Activated naive CD4-positive, alpha-beta T cell treated with anti-CD3 and anti-CD28 coated beads, Interleukin-2, amount 50 U/mL, for 72 hours (primary cell): ENCODE results near the gene GPRASP3. TPM values are rescaled to one million over a fixed set of nuclear protein-coding genes. Genes with fewer than 3 reads are reported as not detected.
A peak's percentile ranks its signal among the peaks of the same experiment; 100 is the strongest.

ENCODE experiments used
- ATAC-seq, 2 donors: fragments of 150-1000 bp; cut with Tn5 transposase; 2 replicates each; pipeline ENCODE4 v1.10.0; 2021; ENCODE audit warnings: mild to moderate bottlenecking in 2 of 2, moderate library complexity in 2 of 2
- DNase-seq, 2 donors: peaks; one replicate each; pipeline ENCODE4 v3.0.0; 2021 to 2022; ENCODE audit warnings: low spot score in 2 of 2
- H3K27ac Mint-ChIP-seq, 2 donors: one replicate each; pipeline ENCODE4 v1.8.0; 2022; ENCODE audit warnings: mild to moderate bottlenecking in 2 of 2, mixed read lengths in 2 of 2
- H3K36me3 Mint-ChIP-seq, 2 donors: one replicate each; pipeline ENCODE4 v1.8.0; 2022; ENCODE audit warnings: mixed read lengths in 2 of 2
- H3K9me3 Mint-ChIP-seq, 2 donors: one replicate each; pipeline ENCODE4 v1.8.0; 2022; ENCODE audit warnings: mixed read lengths in 2 of 2
- total RNA-seq, 2 donors: library from RNA; stranded (reverse); gene quantifications; one replicate each; pipeline ENCODE4 v1.2.3, GENCODE V29; 2022

GPRASP3 gene
- total RNA-seq, 2 donors from 2014 or later = 1.6 to 3.1 TPM

DNA sequence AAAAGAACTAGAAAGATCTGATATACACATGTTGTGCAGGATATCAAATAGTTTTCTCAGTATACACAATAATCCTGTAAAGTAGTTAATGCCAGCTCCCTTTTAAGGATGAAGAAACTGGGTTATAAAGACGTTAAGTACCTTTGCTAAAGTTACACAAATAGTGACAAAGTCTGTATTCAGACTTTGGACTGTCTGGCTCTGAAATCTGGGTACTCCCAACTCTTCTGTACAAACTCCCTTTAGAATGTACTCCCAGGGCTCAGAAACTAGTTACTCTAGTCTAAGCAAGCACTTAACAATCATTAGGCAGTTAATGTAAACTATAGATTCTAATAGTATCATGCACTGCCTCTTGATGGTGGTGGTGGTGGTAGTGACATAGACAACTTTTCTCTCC, 7.2 kb downstream of the GPRASP3 start:
- ATAC-seq (no peak), DNase-seq (no peak)
- H3K36me3 Mint-ChIP-seq = peaks cover 0 to 5% of the 10 kb centered on the region in 2 donors
- H3K9me3 Mint-ChIP-seq = no peaks in the 10 kb centered on the region
- H3K27ac Mint-ChIP-seq = no peak overlapping the region

DNA sequence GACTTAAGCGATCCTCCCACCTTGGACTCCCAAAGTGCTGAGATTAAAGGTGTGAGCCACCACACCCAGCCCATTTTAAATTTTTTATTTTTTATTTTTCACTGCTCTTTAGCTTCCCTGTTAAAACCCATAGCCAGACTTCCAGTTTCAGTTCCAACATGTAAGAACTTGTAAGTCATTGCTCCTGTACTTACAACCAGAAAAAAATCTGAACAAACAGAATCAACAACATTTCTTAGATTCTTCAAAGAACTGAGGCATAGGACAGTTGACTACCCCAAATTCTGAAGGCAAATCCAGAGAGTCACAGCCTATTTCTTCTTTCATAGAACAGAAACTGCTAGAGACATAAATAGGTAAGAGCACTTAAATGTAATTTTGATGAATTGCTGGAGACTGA, 8.1 kb downstream of the GPRASP3 start:
- H3K9me3 Mint-ChIP-seq = no peaks in the 10 kb centered on the region
- DNase-seq (no peak), ATAC-seq (no peak)
- no peak overlapping the region for H3K27ac Mint-ChIP-seq
- peaks cover 0 to 5% of the 10 kb centered on the region in 2 donors for H3K36me3 Mint-ChIP-seq

DNA sequence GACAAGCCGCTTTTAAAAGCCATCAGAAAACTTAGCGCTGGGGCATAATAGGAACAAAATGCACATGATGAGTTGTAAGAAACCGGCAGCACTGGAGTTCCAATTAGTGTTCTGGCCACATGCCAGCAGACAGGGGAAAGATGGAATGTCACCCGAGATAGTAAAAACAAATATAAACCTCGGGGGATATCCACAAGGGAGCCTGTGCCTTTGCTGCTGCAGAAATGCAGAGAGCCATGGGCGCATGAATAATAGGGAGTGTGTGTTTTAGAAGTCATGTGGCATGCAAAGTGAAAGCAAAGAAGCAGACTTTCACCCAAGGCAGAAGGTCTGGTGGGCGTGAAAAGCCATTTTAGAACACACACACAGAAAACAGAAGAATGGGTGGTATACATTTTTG, 19.1 kb downstream of the GPRASP3 start:
- ATAC-seq (no peak), DNase-seq (no peak)
- H3K36me3 Mint-ChIP-seq = no peaks in the 10 kb centered on the region
- H3K27ac Mint-ChIP-seq = no peak overlapping the region
- no peaks in the 10 kb centered on the region for H3K9me3 Mint-ChIP-seq

DNA sequence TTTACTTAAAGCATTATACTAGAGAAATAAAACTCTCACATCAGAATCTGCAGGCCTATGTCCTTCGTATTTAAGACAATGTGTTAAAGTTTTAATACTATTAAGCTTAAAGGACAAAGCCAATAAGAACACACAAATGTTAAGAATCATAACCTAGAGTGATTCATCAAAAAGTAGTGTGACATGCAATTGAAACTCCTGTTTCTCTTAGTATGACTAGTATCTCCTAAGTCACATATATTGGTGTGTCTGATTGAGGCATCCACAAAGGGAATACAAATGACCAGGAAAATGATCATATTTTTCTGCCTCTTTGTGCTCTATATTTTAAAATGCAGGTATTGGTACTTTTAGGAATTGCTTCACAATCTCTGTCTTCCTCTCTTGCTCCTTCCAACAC, 23.8 kb downstream of the GPRASP3 start:
- DNase-seq = no peak
- no peaks in the 10 kb centered on the region for H3K36me3 Mint-ChIP-seq
- no peaks in the 10 kb centered on the region for H3K9me3 Mint-ChIP-seq
- no peak overlapping the region for H3K27ac Mint-ChIP-seq
- ATAC-seq = peak; percentile 67 to 90

DNA sequence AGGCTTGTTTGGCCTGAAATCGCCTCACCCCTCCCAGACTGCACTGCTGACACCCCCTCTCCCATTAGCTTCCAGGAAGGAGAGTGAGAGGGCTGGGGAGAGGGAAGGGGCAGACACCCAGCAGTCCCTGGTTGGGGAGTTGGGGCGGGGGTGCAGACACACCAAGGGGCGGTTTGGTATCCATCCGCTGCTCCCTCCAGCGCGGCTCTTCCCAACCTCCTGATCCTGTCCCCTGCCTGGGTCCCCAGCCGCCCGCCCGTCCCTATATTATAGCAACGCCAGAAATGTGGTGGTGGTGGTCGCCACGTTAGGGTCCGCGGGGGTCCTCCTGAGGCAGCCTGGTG, 24.9 kb downstream of the GPRASP3 start:
- no peak overlapping the region for H3K27ac Mint-ChIP-seq
- DNase-seq = no peak
- no peak for ATAC-seq
- H3K9me3 Mint-ChIP-seq = no peaks in the 10 kb centered on the region
- H3K36me3 Mint-ChIP-seq = no peaks in the 10 kb centered on the region

DNA sequence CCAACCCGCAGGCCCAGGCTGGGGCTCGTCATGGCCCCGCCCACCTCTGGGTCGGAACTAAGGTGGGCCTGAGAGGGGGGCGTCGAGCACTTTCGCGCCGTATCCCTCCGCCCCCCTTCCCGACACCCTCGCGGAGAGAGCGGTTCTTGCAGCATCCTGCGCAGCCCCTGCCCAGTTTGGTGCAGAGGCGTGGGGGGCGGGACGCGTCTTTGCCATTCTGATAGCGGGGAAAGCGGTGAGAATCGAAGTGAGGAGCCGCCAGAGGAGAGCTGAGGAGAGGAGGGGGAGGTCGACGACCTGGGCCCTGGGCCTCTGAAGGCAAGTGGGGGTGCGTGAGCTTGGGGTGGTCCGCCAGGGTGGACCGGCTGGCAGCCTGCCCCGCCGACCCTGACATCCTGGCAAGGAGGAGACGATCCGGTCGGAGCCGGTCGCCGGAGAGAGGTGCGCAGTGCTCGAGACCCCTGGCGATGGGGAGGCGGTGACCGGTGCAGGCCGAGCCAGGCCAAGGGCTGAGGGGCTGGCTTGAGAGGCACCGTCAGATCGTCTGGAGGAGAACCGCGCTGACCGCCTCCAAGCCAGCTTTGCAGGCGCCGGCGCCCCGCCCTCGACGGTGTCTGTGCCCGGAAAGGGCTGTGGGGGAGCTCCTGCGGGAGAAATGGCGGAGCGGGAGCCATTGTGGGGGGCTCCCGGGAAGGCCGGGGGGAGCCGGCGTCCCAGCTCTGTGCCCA, 25.5 kb downstream of the GPRASP3 start:
- ATAC-seq (peak; percentile 41 to 47), DNase-seq (peak in 1 of 2 donors; percentile 4)
- Mint-ChIP-seq H3K36me3 (no peaks in the 10 kb centered on the region), H3K27ac (no peak overlapping the region), H3K9me3 (no peaks in the 10 kb centered on the region)

DNA sequence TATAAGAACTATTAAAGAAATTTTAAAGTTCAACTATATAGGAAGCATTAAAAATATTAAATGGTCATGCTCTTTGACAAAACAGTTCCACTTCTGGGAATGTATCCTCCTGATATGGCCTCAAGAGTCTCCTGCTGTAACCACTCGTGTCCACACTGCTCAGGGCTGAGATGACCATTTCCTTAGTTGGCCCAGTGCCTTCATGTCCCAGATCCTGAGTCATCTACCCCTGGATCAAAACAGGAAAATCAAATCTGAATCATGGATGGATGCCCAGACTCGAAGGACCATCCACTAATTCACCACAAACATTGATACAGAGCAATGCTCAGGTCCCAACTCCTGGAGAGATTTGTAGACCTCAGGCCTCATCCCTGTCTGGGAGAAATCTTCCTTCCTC, 44.7 kb downstream of the GPRASP3 start:
- no peak overlapping the region for H3K27ac Mint-ChIP-seq
- no peak for ATAC-seq
- no peak for DNase-seq
- peaks cover 5 to 6% of the 10 kb centered on the region in 2 donors for H3K36me3 Mint-ChIP-seq
- no peaks in the 10 kb centered on the region for H3K9me3 Mint-ChIP-seq

DNA sequence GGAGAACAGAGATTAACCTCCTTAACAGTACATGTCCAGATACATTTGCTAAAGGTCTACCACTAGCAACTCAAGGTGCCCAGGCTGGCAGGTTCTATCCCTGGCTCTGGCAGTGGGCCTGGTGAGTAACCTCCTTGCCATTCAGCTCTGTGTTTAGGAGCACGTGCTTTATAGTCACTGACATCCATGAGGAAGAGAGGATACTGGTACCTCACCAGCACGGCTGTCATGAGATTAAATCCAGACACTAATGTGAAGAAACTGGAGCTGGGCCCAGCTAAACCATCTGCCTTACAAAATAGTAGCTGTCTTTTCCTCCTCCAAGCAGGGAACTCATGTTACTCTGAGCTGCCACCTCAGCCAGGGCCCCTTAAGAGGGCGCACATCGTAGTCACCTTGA, 45.3 kb downstream of the GPRASP3 start:
- H3K9me3 Mint-ChIP-seq = no peaks in the 10 kb centered on the region
- peaks cover 5 to 6% of the 10 kb centered on the region in 2 donors for H3K36me3 Mint-ChIP-seq
- ATAC-seq (no peak), DNase-seq (no peak)
- H3K27ac Mint-ChIP-seq = no peak overlapping the region

DNA sequence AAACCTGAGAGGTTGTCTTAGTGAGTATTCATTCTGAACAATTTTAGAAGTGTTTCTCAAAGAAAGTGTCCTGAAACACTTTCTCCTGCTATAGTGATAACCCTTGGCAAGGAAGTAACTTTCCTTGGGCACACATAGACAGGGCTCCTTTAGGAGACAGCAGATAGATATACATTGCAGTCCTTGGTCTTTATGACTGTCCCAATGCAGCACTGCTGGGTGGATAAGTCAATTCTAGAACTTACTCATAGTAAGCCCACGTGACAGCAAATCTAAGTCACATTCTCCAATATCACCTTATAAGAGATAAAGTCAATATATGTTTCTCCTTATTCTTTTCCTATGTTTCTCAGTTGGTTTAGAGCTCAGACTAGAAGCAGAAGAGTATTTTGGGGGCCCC, 46.7 kb downstream of the GPRASP3 start:
- H3K9me3 Mint-ChIP-seq = no peaks in the 10 kb centered on the region
- H3K36me3 Mint-ChIP-seq = peaks cover 5 to 6% of the 10 kb centered on the region in 2 donors
- ATAC-seq = peak; percentile 53 to 70
- no peak overlapping the region for H3K27ac Mint-ChIP-seq
- DNase-seq = no peak

DNA sequence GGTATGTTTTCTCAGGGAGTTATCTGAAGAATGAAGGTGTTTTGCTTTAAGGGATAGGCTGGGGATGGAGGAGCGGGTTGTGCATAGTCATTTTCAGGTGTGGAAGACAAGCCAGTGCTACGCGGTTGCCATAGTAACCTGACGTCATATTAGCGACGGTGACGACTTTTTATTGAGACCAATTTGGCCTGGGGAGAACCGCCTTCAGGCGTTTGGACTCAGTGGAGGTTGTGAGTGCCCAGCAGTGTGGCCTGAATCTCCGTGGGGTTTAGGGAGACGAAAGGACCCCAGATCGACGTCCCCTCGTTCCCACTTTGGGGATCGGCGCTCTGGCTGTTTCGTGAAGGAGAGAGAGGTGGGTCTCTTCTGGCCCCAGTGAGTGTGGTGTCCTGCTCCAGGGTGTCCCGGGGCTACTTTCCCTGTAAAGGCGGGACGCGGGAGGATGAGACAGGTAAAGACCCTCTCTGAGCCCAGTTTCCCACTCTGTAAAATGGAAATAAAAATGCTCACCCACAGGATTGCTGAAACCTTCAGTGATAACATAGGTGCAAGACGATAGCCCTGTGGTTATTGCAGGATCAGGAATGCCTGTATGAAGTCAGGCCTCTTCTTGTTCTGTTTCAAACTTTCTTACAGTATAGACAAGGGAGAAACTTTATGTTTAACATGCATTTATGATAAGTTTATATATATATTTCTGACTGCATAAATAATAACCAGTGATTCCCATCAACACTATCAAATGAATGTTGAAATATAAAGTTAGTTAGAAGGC, 48.6 kb downstream of the GPRASP3 start:
- Mint-ChIP-seq H3K9me3 (no peaks in the 10 kb centered on the region), H3K27ac (peak overlapping the region; percentile 98 to 99), H3K36me3 (peaks cover 12% of the 10 kb centered on the region in 2 donors)
- peak; percentile 84 to 91 for ATAC-seq
- DNase-seq = peak; percentile 65 to 68

Other genes with a start within 250 kb of the GPRASP3 start
- gene TCP11X2, start 248.9 kb upstream of the GPRASP3 start, total RNA-seq = not detected
- 1 to 10 TPM in 1 of 2 donors, under 1 TPM in 1; 0.51 to 2.4 TPM for gene TMSB15A, start 204.0 kb upstream of the GPRASP3 start, total RNA-seq
- gene ARMCX5, start 121.2 kb upstream of the GPRASP3 start, total RNA-seq = 1 to 10 TPM; 6.1 to 8.1 TPM
- gene GPRASP1, start 69.3 kb upstream of the GPRASP3 start, total RNA-seq = 1 to 10 TPM; 1.7 to 3.3 TPM
- under 1 TPM; 0.46 to 0.78 TPM for gene GPRASP2, start 8.3 kb upstream of the GPRASP3 start, total RNA-seq
- under 1 TPM in 1 of 2 donors, not detected in 1; 0.60 TPM for gene RAB40AL, start 216.5 kb downstream of the GPRASP3 start, total RNA-seq